Activated naive CD4-positive, alpha-beta T cell treated with anti-CD3 and anti-CD28 coated beads, Interleukin-2, amount 50 U/mL, for 72 hours (primary cell): ENCODE data around the gene PTPRE. TPM values are rescaled to one million over a fixed set of nuclear protein-coding genes. Genes with fewer than 3 reads are reported as not detected.
"Not testable (repeated sequence)": the region's sequence is repeated elsewhere in the genome, so short reads cannot be mapped to it uniquely, and the experiment has no call there.

ENCODE experiments used
- ATAC-seq, 2 donors: fragments of 150-1000 bp; cut with Tn5 transposase; 2 replicates each; pipeline ENCODE4 v1.10.0; 2021; ENCODE audit warnings: mild to moderate bottlenecking in 2 of 2, moderate library complexity in 2 of 2
- DNase-seq, 2 donors: peaks; one replicate each; pipeline ENCODE4 v3.0.0; 2021 to 2022; ENCODE audit warnings: low spot score in 2 of 2
- H3K27ac Mint-ChIP-seq, 2 donors: one replicate each; pipeline ENCODE4 v1.8.0; 2022; ENCODE audit warnings: mild to moderate bottlenecking in 2 of 2, mixed read lengths in 2 of 2
- H3K36me3 Mint-ChIP-seq, 2 donors: one replicate each; pipeline ENCODE4 v1.8.0; 2022; ENCODE audit warnings: mixed read lengths in 2 of 2
- H3K9me3 Mint-ChIP-seq, 2 donors: one replicate each; pipeline ENCODE4 v1.8.0; 2022; ENCODE audit warnings: mixed read lengths in 2 of 2
- total RNA-seq, 2 donors: library from RNA; stranded (reverse); gene quantifications; one replicate each; pipeline ENCODE4 v1.2.3, GENCODE V29; 2022

PTPRE gene
- total RNA-seq, 2 donors from 2014 or later, result 28.4 to 55.5 TPM

DNA sequence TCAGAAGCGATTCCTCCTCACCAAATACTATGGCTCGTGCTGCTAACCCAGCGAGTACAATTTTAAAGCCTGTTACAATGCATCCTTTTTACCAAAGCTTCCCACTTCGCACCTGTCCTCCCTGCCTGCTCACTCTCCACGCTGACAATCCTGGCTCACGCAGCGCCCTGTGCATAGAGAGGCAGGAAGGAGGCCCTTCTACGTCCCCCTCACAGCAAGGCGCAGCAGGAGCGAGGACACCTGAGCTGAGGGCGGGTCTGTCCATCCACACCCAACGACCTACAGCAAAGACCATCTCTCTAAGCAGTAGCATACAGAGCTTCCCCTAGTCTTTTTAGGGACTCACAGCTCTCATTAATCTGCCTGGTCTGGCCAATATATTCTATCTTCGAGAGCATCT is 173.3 kb downstream of the PTPRE start:
- Mint-ChIP-seq H3K27ac (peak overlapping the region in 1 of 2 donors; percentile 16), H3K9me3 (no peaks in the 10 kb centered on the region), H3K36me3 (peaks cover 5 to 16% of the 10 kb centered on the region in 2 donors)
- DNase-seq (no peak), ATAC-seq (no peak)

DNA sequence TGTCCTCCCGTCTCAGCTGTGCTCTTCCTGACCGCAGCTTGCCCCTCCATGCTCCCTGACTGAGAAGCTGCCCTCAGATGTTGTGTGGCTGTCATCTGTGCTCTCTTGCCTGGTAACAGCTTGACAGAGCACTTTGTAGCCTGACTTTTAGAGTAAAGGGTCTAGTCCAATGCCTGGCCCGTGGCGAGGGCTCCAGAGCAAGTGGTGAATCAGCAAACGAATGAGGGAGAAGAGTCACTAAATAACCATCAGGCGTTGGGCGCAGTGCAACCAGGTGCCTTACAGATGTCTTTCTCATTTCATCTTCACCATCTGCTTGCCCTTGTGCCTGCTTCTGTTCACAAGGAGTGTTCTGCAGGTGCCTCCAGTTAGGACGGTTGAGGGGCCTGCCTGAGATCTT is 173.7 kb downstream of the PTPRE start:
- DNase-seq, result no peak
- Mint-ChIP-seq H3K36me3 (peaks cover 5 to 16% of the 10 kb centered on the region in 2 donors), H3K27ac (peak overlapping the region in 1 of 2 donors; percentile 16), H3K9me3 (no peaks in the 10 kb centered on the region)
- no peak for ATAC-seq

DNA sequence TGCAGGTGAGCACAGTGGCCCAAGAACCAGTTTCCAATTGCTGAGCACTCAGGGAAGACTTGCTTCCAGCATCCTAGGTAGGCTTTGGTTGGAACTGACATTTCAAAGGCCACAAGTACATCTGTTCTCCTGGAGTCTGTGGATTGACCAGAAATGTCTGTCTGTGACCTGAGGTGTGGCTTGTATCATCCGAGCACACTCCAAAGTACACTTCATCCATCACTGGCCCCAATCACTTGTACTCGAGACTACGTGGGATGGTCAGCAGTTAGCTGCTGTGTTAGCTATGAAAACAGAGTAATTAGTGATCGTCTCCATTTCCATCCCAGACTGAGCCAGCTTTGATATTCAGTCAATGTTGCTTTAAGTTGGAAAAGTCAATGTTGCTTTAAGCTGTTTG is 174.3 kb downstream of the PTPRE start:
- no peak overlapping the region for H3K27ac Mint-ChIP-seq
- no peaks in the 10 kb centered on the region for H3K9me3 Mint-ChIP-seq
- DNase-seq (no peak), ATAC-seq (no peak)
- peaks cover 5 to 16% of the 10 kb centered on the region in 2 donors for H3K36me3 Mint-ChIP-seq

DNA sequence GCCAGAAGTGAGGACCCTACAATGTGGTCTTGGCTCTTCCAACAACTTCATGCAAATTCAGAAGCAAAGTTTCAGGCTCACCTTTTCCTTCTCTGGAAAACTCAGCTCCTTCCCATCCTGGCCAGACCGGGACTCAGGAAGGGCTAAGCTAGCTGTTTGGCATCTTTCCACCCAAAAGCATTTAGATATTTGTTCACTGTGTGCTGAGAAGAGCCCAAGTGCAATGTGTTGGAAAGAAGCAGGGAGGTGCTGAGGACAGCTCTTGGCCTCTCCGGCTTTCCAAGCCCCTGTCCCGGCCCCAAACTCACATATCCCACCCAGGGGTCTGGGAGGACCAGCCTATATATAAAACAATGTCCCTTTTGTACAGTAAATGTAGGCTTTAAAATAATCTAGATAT is 174.8 kb downstream of the PTPRE start:
- ATAC-seq (no peak), DNase-seq (no peak)
- Mint-ChIP-seq H3K9me3 (no peaks in the 10 kb centered on the region), H3K27ac (no peak overlapping the region), H3K36me3 (peaks cover 5 to 16% of the 10 kb centered on the region in 2 donors)

DNA sequence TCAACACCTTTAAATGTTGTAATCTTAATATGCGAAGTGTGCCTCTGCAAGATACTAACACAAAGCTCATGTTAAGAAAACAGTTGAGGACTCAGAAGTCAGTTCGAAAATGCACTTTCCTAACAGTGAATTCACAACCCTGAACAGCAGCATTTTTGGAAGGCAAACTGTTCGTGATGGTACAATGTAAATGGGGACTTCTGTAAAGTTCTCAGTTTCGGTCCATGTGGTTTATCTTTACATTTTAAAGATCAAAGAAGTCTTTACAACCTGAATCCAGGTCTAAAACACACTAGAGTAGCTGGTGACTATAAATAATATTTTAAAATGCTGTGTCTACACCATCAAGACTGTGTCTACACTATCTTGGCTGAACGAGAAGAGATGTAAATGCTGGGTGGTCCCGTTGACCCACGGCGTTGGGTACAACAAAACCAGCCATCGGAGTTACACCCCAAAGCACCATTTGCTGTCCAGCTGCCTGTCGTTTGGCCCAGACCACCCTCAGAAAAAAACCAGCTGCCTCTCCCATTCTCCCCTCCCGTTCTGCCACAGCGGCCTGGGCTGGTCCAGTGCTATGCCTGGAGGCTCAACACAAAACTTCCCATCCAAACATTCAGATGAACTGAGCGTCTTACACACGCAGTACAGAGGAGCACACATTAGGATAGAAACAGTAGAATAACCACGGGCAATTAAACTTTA is 176.4 kb downstream of the PTPRE start:
- Mint-ChIP-seq H3K27ac (peak overlapping the region in 1 of 2 donors; percentile 60), H3K36me3 (peaks cover 5 to 16% of the 10 kb centered on the region in 2 donors), H3K9me3 (no peaks in the 10 kb centered on the region)
- no peak for DNase-seq
- no peak for ATAC-seq

DNA sequence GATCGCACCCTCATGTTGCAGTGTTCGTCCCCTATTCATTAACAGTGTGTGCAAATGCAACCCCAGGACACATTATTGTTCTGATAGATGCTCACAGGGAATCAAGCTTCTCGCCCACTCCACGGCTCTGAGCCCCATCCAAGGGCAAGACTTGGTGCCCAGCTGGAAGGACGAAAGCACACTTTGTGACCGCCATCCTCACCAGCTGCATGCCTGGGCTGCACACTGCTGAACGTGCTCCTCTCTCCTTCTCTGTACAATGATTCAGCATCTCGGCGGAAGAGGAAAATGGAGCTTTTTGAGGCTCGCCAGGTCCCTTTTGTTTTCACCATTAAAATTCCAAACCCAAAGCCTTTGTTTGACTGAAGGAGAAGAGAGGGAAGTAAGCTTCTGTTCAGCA is 177.5 kb downstream of the PTPRE start:
- H3K9me3 Mint-ChIP-seq, result no peaks in the 10 kb centered on the region
- DNase-seq (peak in 1 of 2 donors; percentile 33), ATAC-seq (no peak)
- H3K36me3 Mint-ChIP-seq, result peaks cover 2 to 12% of the 10 kb centered on the region in 2 donors
- peak overlapping the region in 1 of 2 donors; percentile 60 for H3K27ac Mint-ChIP-seq

DNA sequence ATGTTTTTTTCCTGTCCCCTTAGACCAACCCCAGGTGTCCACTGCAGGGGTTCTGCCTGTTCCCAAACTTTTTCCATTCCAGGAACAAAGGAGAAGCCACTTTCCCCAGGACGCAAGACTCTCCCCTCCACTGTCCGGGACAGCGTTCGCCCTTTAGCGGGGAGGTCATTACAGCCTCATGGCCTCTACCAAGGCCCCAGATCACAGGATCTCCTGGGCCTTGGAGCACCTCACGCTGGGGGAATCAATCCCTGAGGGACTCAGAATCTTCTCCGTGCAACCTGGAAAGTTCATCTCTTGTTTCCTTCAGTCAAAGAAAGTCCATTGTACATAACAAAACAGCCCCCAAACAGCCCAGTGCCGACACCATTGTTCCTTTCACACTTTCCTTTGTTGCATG is 178.1 kb downstream of the PTPRE start:
- Mint-ChIP-seq H3K36me3 (peaks cover 0 to 9% of the 10 kb centered on the region in 2 donors), H3K27ac (peak overlapping the region in 1 of 2 donors; percentile 60), H3K9me3 (no peaks in the 10 kb centered on the region)
- DNase-seq (peak in 1 of 2 donors; percentile 46), ATAC-seq (no peak)

DNA sequence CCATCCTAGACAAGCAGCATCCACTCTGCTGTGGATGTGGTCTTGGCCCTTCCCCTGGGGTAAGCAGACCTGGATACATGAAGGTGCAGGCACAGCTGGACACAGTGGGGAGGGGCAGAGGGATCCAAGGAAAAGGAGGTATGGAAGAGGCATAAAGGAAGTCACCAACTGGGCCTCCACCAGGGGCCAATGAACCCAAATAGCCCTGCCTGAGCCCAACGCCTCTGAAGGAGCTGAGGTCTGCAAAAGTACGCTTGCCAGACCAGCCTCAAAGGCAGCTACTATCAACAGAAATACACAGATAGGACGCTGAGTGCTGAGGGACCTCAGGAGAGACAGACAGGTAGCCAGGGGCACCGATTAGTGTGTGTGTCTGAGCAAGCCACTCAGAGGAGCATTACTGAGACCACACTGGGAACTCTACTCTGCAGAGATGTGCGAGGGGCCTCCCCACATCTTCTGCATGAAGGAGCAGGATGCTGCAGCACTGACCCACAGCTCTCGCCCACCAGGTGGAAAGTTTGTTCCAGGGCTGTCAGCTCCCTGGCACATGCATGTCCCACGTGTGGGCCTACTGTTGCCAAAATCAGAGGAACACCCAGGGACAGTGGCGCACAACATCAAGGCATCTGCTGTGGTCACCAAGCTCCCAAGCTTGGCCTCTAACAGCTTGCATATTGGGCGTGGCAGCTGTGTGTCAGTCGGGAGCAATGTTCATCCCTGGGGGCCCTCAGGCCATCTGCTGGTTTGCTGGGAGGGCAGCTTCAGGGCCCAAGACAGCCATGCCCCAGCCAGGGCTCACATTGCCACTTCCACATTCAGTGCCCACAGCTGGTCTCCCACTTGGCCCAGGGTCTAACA is 179.3 kb downstream of the PTPRE start:
- H3K9me3 Mint-ChIP-seq, result no peaks in the 10 kb centered on the region
- no peak overlapping the region for H3K27ac Mint-ChIP-seq
- DNase-seq (peak in 1 of 2 donors; percentile 52), ATAC-seq (peak; percentile 10 to 19)
- no peaks in the 10 kb centered on the region for H3K36me3 Mint-ChIP-seq

DNA sequence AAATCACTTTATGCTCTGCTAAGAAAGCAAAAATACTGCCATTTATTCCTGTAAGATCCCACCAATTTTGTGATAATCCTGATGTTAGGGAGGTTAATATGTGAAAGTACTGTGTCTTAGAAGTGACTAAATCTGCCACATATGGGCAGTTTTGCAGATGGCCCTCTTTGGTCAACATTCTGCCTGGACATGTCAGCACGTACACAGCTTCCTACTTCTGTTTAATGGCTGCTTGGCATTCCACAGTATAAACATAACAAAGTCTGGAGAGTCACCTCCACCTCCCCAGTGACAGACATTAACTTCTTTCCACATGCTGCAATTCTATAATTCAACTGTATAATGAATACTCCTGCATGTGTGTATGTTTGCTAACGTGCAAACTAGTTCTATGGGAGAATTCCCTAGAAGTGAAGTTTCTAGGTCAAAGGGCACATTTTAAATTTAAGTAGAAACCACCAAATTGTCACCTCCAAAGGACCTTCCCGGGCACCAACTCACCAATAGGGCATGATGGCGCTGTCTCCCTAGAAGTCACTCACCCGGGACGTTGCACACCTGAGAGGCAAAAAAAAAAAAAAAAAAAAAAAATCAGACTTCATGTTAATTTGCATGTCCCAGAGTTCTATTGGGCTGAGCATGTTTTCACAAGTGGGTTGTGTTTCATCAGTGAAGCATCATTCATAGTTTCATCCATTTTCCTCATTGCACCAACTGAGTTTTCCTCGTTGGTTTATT is 180.4 kb downstream of the PTPRE start:
- ATAC-seq (peak in 1 of 2 donors; percentile 27), DNase-seq (no peak)
- Mint-ChIP-seq H3K36me3 (no peaks in the 10 kb centered on the region), H3K27ac (no peak overlapping the region), H3K9me3 (no peaks in the 10 kb centered on the region)

DNA sequence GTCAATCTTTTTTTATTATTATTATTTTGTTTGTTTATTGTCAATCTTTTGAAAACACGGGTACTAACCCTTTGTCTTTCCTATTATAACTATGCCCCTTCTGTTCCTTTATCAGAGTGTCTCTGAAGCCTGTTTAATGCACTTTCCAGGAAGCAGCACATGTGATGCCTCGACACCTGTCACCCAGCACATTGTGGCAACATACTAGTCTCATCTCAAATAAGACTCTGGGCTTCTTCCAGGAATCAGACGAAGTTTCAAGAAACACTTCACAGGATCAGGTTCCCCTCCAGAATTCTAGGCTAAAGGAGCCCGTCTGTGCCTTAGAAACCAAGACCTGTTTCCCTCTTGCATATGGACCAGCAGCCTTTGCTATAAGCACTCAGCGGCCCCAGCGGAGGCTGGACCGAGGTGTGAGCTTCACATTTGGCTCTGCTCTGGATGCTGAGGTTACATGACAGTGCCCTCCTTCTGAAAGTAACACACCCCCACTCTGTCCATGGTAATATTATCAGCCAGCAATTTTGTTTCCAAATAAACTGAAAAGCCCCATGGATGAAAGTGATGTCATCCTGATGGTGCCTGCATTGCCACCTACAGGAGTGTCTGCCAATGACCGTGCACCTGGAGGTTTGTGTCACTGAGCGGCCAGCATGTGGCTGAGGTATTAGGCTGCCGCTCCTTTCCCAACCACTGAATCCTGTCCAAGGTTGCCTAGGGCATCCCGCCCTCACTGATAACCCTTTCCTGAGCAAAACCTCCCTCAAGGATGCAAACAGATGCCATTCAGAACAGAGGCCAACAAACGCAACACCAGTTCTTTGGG is 181.2 kb downstream of the PTPRE start:
- ATAC-seq (peak in 1 of 2 donors; percentile 19), DNase-seq (peak in 1 of 2 donors; percentile 39)
- Mint-ChIP-seq H3K27ac (no peak overlapping the region), H3K36me3 (no peaks in the 10 kb centered on the region), H3K9me3 (no peaks in the 10 kb centered on the region)

DNA sequence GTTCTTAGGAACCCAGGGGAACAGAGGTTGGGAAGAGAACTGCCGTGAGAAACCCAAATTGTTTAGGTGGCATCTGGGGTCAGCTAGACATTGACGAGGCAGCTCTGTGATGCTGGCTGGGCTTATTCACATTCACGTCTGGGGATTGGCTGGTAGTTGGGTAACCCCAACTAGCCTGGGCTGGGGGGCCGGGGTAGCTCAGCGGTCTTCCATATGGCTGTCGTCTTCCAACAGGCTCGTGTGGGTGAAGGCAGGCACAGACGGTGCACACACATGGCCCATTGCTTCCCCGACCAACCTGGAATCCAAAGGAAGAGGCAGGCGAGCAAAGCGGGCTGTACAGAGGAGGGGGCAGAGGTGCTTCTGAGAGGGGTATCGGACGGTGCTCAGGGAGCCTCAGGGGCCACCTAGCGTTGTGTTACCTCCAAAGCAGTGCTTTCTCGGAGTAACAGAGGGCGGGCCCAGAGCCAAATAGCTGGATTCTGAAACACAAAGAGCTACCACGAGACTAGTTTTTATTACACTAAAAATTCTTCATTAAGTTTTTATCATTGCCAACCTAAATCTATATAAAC is 184.8 kb downstream of the PTPRE start:
- H3K27ac Mint-ChIP-seq, result peak overlapping the region in 1 of 2 donors; percentile 36
- ATAC-seq, result no peak
- DNase-seq, result no peak
- H3K36me3 Mint-ChIP-seq, result peaks cover 0 to 9% of the 10 kb centered on the region in 2 donors
- no peaks in the 10 kb centered on the region for H3K9me3 Mint-ChIP-seq

DNA sequence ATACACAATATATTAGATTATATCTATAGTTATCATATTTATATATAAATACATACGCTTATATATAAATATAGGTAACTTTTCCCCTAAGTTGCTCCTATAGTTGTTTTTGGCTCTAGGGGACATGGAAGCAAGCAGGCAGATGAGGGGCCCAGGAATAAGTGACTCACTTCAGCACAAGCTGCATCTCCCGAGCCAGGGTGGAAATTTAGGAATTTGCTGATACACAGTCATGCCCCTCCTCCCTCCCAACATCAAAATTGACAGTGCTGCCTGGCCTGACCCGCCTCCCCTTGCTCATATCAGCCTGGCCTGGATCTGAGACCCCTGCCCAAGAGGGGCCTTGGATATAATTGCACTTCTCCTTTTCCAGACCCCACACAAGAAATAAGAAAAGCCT is 185.6 kb downstream of the PTPRE start:
- DNase-seq, result no peak
- Mint-ChIP-seq H3K9me3 (no peaks in the 10 kb centered on the region), H3K36me3 (peaks cover 0 to 14% of the 10 kb centered on the region in 2 donors), H3K27ac (peak overlapping the region in 1 of 2 donors; percentile 88)
- ATAC-seq, result no peak

DNA sequence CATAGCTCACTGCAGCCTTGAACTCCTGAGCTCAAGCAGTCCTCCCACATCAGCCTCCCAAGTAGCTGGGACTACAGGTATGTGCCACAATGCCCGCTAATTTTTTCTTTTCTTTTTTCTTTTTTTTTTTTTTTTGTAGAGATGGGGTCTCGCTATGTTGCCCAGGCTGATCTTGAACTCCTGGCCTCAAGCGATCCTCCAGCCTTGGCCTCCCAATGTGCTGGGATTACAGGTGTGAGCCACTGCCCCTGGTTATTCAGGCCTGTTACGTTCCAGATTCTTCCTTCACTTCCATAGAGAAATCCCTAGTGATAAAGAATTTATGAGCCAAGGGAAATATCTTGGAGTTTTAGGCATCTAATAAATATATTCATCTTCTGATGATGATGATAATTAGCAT is 187.7 kb downstream of the PTPRE start:
- H3K27ac Mint-ChIP-seq, result peak overlapping the region in 1 of 2 donors; percentile 40
- peaks cover 7 to 35% of the 10 kb centered on the region in 2 donors for H3K36me3 Mint-ChIP-seq
- not testable (repeated sequence) for ATAC-seq, DNase-seq, H3K9me3 Mint-ChIP-seq

DNA sequence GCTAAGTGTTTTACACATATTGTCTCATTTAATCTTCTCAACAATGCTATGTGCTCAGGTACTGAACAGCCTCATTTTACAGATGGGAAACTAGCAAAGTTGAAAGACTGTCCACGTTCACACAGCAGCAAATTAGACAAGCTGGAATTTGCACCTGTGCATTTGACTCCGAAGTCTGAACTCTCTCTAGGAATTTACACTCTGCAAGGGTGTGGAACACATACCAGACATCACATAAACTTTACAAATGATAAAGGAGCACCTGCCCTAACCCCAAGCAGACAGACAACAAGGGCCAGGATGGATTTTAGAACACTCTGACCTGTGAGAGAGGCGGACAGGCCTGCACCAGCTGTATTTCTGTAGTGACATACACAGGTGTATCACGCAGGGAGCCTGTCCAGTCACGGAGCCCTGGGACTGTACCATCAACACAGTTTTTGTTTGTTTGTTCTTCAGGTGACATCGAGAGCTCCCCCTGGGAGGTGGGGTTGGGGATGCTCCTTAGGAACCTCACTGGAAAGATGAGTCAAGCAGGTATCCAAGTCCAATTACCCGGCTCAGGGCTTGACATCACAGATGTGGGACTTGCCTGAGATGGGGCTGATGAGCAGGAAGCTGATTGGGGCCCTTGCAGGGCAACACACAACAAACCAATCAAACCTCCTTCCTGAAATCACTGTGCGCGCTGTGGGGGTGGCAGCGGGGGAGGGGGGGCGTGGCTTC is 188.3 kb downstream of the PTPRE start:
- Mint-ChIP-seq H3K27ac (peak overlapping the region in 1 of 2 donors; percentile 40), H3K36me3 (peaks cover 7 to 38% of the 10 kb centered on the region in 2 donors), H3K9me3 (no peaks in the 10 kb centered on the region)
- peak; percentile 39 to 49 for DNase-seq
- peak; percentile 13 to 82 for ATAC-seq
